ENCODE measurements around the gene ITGAL. TPM values are rescaled to one million over a fixed set of nuclear protein-coding genes. Genes with fewer than 3 reads are reported as not detected.
"Not testable (repeated sequence)": the region's sequence is repeated elsewhere in the genome, so short reads cannot be mapped to it uniquely, and the experiment has no call there.

ITGAL gene
- total RNA-seq, 6 experiments from 2014 or later = 7.3 to 12.4 (median 10.2) TPM

DNA sequence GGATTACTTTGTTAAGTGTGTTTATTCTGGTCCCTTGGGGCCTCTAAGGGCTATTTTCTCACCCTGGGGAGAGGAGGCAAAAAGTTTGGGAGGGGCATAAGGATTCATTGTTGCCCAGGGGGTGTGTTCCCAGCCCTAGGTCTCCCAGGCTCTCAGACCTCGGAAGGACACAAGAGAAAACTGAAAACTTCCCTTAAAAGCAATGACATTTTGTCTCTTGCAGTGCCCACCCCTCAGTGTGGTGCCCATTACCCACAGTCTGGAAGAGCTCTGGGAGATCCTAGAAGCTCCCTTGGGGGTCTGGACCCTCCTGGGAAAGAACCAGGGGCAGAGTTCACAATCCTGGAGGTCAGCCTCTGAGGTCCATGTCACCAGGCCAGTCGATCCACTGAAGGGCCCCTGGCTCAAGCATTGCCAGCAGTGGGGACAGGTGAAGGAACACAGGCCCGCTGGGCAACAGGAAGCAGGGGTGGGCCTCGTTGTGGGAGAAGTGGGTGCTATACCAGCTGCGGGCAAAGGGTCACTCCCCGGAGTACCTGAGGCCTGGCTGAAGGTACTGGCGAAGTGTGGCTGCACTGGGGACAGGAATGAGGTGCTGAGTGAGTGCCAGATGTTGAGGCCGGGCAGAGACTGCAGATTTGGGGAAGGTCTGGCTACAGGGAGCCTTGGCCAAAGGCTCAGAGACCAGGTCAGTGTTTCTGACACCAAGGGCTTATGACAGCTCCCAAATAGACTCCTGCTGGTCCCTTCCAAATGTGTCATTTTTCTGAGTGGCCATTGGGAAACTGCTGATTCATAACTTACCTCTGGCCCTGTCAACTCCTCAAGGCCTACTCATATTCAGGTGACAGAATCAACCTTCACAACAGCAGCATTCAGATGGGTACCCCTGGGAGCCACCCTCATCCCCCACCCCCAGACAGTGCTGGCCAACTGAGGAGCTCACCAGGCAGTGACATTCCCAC, 66.7 kb downstream of the ITGAL start:
- Histone ChIP-seq H3K4me3 (no peak overlapping the region), H3K27ac (no peak overlapping the region), H3K27me3 (no peaks in the 10 kb centered on the region), H3K4me1 (peaks cover 0 to 7% (median 3%) of the 10 kb centered on the region in 4 donors), H3K9me3 (no peaks in the 10 kb centered on the region), H3K36me3 (no peaks in the 10 kb centered on the region)
- TF ChIP-seq, protein P1, sequence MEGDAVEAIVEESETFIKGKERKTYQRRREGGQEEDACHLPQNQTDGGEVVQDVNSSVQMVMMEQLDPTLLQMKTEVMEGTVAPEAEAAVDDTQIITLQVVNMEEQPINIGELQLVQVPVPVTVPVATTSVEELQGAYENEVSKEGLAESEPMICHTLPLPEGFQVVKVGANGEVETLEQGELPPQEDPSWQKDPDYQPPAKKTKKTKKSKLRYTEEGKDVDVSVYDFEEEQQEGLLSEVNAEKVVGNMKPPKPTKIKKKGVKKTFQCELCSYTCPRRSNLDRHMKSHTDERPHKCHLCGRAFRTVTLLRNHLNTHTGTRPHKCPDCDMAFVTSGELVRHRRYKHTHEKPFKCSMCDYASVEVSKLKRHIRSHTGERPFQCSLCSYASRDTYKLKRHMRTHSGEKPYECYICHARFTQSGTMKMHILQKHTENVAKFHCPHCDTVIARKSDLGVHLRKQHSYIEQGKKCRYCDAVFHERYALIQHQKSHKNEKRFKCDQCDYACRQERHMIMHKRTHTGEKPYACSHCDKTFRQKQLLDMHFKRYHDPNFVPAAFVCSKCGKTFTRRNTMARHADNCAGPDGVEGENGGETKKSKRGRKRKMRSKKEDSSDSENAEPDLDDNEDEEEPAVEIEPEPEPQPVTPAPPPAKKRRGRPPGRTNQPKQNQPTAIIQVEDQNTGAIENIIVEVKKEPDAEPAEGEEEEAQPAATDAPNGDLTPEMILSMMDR (IDR thresholded peaks at IDR 0.05) = no peak
- TF ChIP-seq POLR2A (IDR thresholded peaks at IDR 0.05) = no peak
- no peak for ATAC-seq
- intact Hi-C loops (cut with DNase I) = no loop called here
- no peak for DNase-seq
- 71% methylated on average over 4 of the region's 8 CpGs for WGBS (ENCODE audit: insufficient coverage, low coverage, low lambda C conversion rate, missing lambda C conversion rate)

DNA sequence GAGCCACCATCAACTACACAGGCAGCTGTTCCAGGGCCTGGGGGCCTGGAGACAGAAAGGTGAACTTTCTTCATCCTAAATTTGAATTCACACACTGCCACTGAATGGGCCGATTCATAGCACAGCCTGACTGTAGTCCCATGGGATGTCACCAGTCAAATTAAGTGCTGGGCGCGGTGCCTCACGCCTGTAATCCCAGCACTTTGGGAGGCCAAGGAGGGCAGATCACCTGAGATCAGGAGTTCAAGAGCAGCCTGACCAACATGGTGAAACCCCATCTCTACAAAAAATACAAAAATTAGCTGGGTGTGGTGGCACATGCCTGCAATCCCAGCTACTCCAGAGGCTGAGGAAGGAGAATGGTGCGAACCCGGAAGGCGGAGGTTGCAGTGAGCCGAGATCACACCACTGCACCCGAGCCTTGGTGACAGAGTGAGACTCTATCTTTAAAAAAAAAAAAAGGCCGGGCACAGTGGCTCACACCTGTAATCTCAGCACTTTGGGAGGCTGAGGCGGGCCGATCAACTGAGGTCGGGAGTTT, 67.5 kb downstream of the ITGAL start:
- H3K9me3 ChIP-seq; H3K36me3 ChIP-seq; H3K27ac ChIP-seq; H3K27me3 ChIP-seq; intact Hi-C loops (cut with DNase I); ATAC-seq; H3K4me3 ChIP-seq; H3K4me1 ChIP-seq; DNase-seq: not testable (repeated sequence)
- 95% methylated on average over 7 of the region's 13 CpGs for WGBS (ENCODE audit: insufficient coverage, low coverage, low lambda C conversion rate, missing lambda C conversion rate)

DNA sequence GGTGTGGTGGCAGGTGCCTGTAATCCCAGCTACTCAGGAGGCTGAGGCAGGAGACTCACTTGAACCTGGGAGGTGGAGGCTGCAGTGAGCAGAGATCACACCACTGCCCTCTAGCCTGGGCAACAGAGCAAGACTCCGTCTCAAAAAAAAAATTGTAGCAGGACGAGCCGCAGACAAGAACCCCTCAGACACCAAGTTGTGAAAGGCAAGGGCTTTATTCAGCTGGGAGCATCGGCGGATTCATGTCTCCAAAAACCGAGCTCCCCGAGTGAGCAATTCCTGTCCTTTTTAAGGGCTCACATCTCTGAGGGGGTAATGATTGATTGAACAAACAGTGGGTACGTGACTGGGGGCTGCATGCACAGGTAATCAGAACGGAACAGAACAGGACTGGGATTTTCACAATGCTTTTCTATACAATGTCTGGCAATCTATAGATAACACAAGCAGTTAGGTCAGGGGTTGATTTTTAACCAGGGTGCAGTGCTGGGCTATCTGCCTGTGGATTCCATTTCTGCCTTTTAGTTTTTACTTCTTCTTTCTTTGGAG, 68.4 kb downstream of the ITGAL start:
- H3K27ac ChIP-seq; H3K4me1 ChIP-seq; ATAC-seq; H3K9me3 ChIP-seq; H3K36me3 ChIP-seq; DNase-seq; H3K27me3 ChIP-seq; H3K4me3 ChIP-seq; intact Hi-C loops (cut with DNase I): not testable (repeated sequence)
- WGBS (ENCODE audit: insufficient coverage, low coverage, low lambda C conversion rate, missing lambda C conversion rate) = 60% methylated on average over 3 of the region's 9 CpGs

DNA sequence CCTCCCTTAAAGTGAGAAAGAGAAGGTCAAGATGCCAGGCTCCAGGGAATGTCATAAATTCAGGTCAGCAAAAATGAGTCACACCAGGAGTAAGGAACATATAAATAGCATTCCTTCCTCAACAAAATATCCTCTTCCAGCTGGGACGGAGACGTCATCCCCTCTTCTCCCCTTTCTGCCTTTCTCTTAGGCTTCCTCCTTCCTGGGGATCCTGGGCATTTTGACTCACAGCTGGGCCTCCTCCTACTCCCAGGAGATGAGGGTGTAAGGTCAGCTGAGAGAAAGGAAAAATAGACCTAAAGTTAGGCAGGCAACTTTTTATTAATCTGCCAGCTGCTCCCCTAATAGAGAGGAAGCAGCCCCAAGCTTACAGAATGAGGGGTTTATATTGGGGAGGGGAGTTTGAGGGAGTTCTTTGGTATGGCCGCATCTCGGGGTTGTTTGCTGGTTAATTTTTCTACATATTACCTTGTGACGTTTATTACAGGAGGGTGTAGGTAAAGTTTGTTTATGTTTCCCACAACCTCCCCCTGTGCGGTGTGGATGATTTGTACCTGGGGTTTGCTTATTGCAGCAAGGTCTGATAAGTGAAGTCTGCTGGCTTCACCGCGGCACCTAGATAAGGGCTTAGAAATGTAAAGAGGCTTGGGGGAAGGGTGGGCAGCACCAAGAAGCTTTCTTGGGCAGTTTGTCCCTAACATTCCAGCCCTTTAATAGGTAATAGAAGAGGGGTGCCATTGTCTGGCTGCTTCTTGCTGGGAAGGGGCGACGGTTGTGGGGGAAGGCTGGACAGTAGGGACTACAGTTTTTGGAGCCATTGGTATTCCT, 69.2 kb downstream of the ITGAL start:
- H3K27ac ChIP-seq = no peak overlapping the region

DNA sequence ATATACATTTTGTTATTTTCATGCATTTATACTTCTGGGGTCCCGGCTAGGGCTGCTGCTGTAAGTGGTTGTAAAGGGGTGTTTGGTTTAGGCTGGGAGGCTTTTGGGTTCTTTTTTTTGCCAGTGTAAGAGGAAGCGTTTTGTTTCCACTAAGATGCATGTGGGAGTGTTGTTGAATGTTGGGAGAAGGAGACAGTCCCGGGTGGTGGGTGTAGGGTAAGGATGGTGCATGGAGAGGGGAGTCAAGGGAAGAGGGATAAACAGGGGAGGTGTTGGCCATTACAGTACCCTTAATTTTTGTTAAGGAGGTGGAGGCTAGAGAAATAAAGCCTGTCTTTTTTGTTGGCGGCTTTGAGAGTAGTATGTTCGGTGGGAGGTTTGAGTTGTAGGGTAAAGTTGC, 70.5 kb downstream of the ITGAL start:
- Histone ChIP-seq H3K9me3 (no peaks in the 10 kb centered on the region), H3K4me3 (no peak overlapping the region), H3K27me3 (no peaks in the 10 kb centered on the region), H3K4me1 (no peaks in the 10 kb centered on the region), H3K27ac (no peak overlapping the region), H3K36me3 (no peaks in the 10 kb centered on the region)
- intact Hi-C loops (cut with DNase I) = no loop called here
- no peak for DNase-seq
- ATAC-seq = no peak
- WGBS (ENCODE audit: insufficient coverage, low coverage, low lambda C conversion rate, missing lambda C conversion rate) = 80% methylated on average over 4 of the region's 5 CpGs
- TF ChIP-seq, protein P1 (IDR thresholded peaks at IDR 0.05) = no peak

More for the DNA sequence above, 69.2 kb downstream of the ITGAL start:
- H3K4me1 ChIP-seq = no peaks in the 10 kb centered on the region
- TF ChIP-seq POLR2A (IDR thresholded peaks at IDR 0.05) = no peak
- TF ChIP-seq, protein P1 (IDR thresholded peaks at IDR 0.05) = no peak
- no peaks in the 10 kb centered on the region for H3K36me3 ChIP-seq
- intact Hi-C loops (cut with DNase I) = no loop called here
- DNase-seq (no peak), ATAC-seq (no peak)
- no peak overlapping the region for H3K4me3 ChIP-seq
- no peaks in the 10 kb centered on the region for H3K9me3 ChIP-seq
- 73% methylated on average over 9 of the region's 10 CpGs for WGBS (ENCODE audit: insufficient coverage, low coverage, low lambda C conversion rate, missing lambda C conversion rate)
- no peaks in the 10 kb centered on the region for H3K27me3 ChIP-seq
